Kidney epithelial cell (primary cell): ENCODE measurements around the gene SLC49A3. TPM values are rescaled to one million over a fixed set of nuclear protein-coding genes. Genes with fewer than 3 reads are reported as not detected.
"Not testable (repeated sequence)": the region's sequence is repeated elsewhere in the genome, so short reads cannot be mapped to it uniquely, and the experiment has no call there.

Experiments
- DNase-seq: peaks from one replicate; pipeline ENCODE4 v3.0.0-alpha.2; 2010; ENCODE audit warnings: low read depth
- H3K27me3 ChIP-seq: 2 replicates; pipeline ENCODE4 v1.6.0; 2011; ENCODE audit warnings: low read length; ENCODE audit not compliant: control insufficient read depth, insufficient read depth
- H3K36me3 ChIP-seq: 2 replicates; pipeline ENCODE4 v1.5.1; 2011; ENCODE audit warnings: low read length; ENCODE audit not compliant: control insufficient read depth, insufficient read depth
- H3K4me3 ChIP-seq: 2 replicates; pipeline ENCODE4 v1.5.1; 2011; ENCODE audit warnings: low read depth, mild to moderate bottlenecking, control low read depth, low read length
- CTCF ChIP-seq: IDR thresholded peaks from 2 replicates; pipeline ENCODE4 v1.5.1; 2011; ENCODE audit warnings: mild to moderate bottlenecking, moderate library complexity, low read length, control low read depth, inconsistent platforms; ENCODE audit not compliant: insufficient read depth, poor library complexity, severe bottlenecking
- total RNA-seq: library from RNA; depleted of rRNA; stranded (reverse); fragments of >200 nt; gene quantifications from 2 replicates; pipeline ENCODE4 v1.2.3, GENCODE V29; 2015

The SLC49A3 gene
- total RNA-seq, 1 donor from 2014 or later, result 3.4 TPM

GRCh38 chr4:732911-733630, 44.1 kb upstream of the SLC49A3 start:
- DNase-seq, result no peak
- no peak for TF ChIP-seq CTCF
- H3K4me3 ChIP-seq, result no peak overlapping the region
- peaks cover 4% of the 10 kb centered on the region for H3K36me3 ChIP-seq
- H3K27me3 ChIP-seq, result no peaks in the 10 kb centered on the region

GRCh38 chr4:732486-732885, 43.5 kb upstream of the SLC49A3 start:
- no peak for DNase-seq
- H3K27me3 ChIP-seq, result no peaks in the 10 kb centered on the region
- H3K36me3 ChIP-seq, result peaks cover 4% of the 10 kb centered on the region
- no peak overlapping the region for H3K4me3 ChIP-seq
- no peak for TF ChIP-seq CTCF

- not testable (repeated sequence) for DNase-seq, H3K36me3 ChIP-seq, H3K4me3 ChIP-seq, H3K27me3 ChIP-seq
Observed at GRCh38 chr4:731954-732353, 43.0 kb upstream of the SLC49A3 start.

- not testable (repeated sequence) for H3K4me3 ChIP-seq, H3K36me3 ChIP-seq, DNase-seq, H3K27me3 ChIP-seq
Observed at GRCh38 chr4:730946-731904, 42.3 kb upstream of the SLC49A3 start.

- no peak for TF ChIP-seq CTCF
- Histone ChIP-seq H3K36me3 (peaks cover 3% of the 10 kb centered on the region), H3K4me3 (no peak overlapping the region), H3K27me3 (no peaks in the 10 kb centered on the region)
- no peak for DNase-seq
Observed at GRCh38 chr4:730511-730910, 41.6 kb upstream of the SLC49A3 start.

- H3K36me3 ChIP-seq, result peaks cover 3% of the 10 kb centered on the region
- no peak for DNase-seq
- no peak overlapping the region for H3K4me3 ChIP-seq
- no peaks in the 10 kb centered on the region for H3K27me3 ChIP-seq
- no peak for TF ChIP-seq CTCF
Observed at GRCh38 chr4:729336-730315, 40.7 kb upstream of the SLC49A3 start.
